ENCODE results near the gene DTNBP1.
"Not testable (repeated sequence)": the region's sequence is repeated elsewhere in the genome, so short reads cannot be mapped to it uniquely, and the experiment has no call there.

Gene DTNBP1

GRCh38 chr6:15666896-15667295 lies 4.1 kb upstream of the DTNBP1 start:
- DNase-seq: not testable (repeated sequence)

- DNase-seq: no peak
Observed at GRCh38 chr6:15665237-15665636, 2.4 kb upstream of the DTNBP1 start.

GRCh38 chr6:15663130-15663871 lies 473 bp upstream of the DTNBP1 start:
- DNase-seq: no peak

- no peak for DNase-seq
Observed at GRCh38 chr6:15661853-15662325, 939 bp downstream of the DTNBP1 start.

- DNase-seq: no peak
Observed at GRCh38 chr6:15659181-15659580, 3.6 kb downstream of the DTNBP1 start.

- DNase-seq: no peak
Observed at GRCh38 chr6:15658181-15658744, 4.6 kb downstream of the DTNBP1 start.

- DNase-seq: no peak
Observed at GRCh38 chr6:15657290-15657689, 5.5 kb downstream of the DTNBP1 start.

GRCh38 chr6:15656145-15656544 lies 6.7 kb downstream of the DTNBP1 start:
- DNase-seq: no peak

GRCh38 chr6:15654250-15654649 lies 8.6 kb downstream of the DTNBP1 start:
- DNase-seq: no peak

GRCh38 chr6:15653581-15653980 lies 9.2 kb downstream of the DTNBP1 start:
- DNase-seq: no peak

GRCh38 chr6:15650004-15650559 lies 12.7 kb downstream of the DTNBP1 start:
- DNase-seq: not testable (repeated sequence)

- DNase-seq: no peak
Observed at GRCh38 chr6:15644904-15645303, 17.9 kb downstream of the DTNBP1 start.

GRCh38 chr6:15643542-15643941 lies 19.3 kb downstream of the DTNBP1 start:
- DNase-seq: no peak

GRCh38 chr6:15642276-15642675 lies 20.6 kb downstream of the DTNBP1 start:
- no peak for DNase-seq

GRCh38 chr6:15638373-15638772 lies 24.5 kb downstream of the DTNBP1 start:
- DNase-seq: no peak

GRCh38 chr6:15631432-15631831 lies 31.4 kb downstream of the DTNBP1 start:
- DNase-seq: no peak

GRCh38 chr6:15630202-15630601 lies 32.6 kb downstream of the DTNBP1 start:
- no peak for DNase-seq

- no peak for DNase-seq
Observed at GRCh38 chr6:15629487-15629886, 33.3 kb downstream of the DTNBP1 start.

GRCh38 chr6:15628499-15629131 lies 34.2 kb downstream of the DTNBP1 start:
- DNase-seq: no peak

- no peak for DNase-seq
Observed at GRCh38 chr6:15627821-15628220, 35.0 kb downstream of the DTNBP1 start.

GRCh38 chr6:15626878-15627674 lies 35.8 kb downstream of the DTNBP1 start:
- no peak for DNase-seq

- DNase-seq: no peak
Observed at GRCh38 chr6:15626160-15626559, 36.7 kb downstream of the DTNBP1 start.
